Activated CD4-positive, alpha-beta T cell treated with anti-CD3 and anti-CD28 coated beads, Interleukin-2, Interleukin-4, amounts not matched to agents 100 ng/mL and 50 ng/mL, durations not matched to agents 16 hours and 8 hours (primary cell): Measurements from ENCODE around the gene FLT1.

Experiments
- DNase-seq: peaks from one replicate; pipeline ENCODE4 v3.0.0-alpha.2; 2020; ENCODE audit warnings: low spot score

Gene FLT1

GRCh38 chr13:28313579-28313978 is 181.3 kb downstream of the FLT1 start:
- DNase-seq: peak; percentile 15

DNA sequence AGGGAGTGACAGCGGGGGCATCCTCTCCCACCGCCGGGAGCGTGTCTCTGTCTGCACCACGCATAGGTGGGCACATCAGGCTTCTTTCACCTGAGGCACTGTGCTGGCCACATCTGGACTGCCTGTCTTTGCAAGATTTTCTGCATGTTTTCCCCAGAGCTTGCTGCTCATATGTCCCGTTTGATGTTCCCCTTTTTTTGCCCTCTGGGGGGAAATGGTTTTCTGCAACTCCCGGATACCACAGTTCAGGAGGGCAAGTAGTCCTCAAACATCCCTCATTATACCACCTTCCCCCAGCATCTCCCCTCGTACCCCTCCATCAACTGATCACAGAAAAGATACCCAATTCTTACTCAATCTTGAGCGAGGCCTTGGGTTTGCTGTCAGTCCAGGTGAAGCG is 188.6 kb downstream of the FLT1 start:
- DNase-seq: no peak

DNA sequence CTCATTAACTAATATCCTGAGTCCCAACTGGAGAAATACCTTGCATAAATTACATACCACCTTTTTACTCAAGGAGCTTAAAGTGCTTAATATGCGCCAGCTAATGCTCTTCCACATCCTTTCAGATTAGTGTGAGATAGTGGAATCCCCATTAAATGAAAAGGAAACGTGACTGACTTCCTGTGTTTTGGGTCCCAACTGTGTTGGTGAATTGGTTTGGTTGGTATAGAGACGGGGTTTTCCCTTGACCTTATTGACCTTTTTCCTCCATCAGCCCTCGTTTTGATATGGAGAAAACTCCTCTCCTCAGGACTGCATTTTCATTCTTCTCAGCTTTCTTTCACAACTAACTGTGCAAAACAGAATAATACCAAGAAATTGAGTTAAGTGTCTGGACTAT is 193.1 kb downstream of the FLT1 start:
- no peak for DNase-seq

DNA sequence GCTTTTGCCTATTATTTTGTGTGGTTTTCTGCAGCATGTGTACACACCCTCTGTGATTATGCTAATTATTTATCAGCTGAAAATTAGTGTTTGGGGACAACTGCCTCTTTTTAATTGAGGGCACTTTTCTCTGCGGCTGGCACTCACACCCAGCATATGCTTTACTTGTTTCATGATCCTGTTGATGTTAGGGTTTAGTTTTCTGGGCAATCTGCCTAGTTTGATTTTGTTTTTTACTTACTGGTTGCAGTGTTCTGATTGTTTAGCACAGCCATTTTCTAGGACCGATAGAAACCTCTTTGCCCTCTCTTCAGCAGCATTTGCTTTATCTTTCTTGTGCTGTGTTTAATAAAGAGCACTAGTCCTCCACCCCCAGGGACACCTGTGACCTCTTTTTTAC is 195.0 kb downstream of the FLT1 start:
- DNase-seq: no peak

- DNase-seq: no peak
Measured at GRCh38 chr13:28297341-28297740, 197.6 kb downstream of the FLT1 start.

- no peak for DNase-seq
Measured at GRCh38 chr13:28286263-28286662, 208.7 kb downstream of the FLT1 start.

DNA sequence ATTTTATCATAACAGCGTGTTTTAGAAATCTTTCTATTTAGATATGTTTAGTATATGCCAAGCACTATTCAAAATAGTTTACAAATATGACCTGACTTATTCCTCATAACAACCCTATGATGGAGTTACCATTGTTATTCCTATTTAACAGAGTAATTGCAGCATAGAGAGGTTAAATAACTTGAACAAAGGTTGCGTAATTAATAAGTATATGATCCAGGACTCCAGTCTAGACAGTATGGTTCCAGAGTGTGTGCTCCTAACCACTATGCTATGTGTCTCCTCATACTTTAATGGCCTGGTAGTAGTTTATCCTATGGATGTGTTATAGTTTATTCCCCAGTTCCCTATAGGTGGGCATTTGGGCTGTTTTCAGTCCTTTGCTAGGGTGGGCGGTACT is 211.3 kb downstream of the FLT1 start:
- DNase-seq: no peak

DNA sequence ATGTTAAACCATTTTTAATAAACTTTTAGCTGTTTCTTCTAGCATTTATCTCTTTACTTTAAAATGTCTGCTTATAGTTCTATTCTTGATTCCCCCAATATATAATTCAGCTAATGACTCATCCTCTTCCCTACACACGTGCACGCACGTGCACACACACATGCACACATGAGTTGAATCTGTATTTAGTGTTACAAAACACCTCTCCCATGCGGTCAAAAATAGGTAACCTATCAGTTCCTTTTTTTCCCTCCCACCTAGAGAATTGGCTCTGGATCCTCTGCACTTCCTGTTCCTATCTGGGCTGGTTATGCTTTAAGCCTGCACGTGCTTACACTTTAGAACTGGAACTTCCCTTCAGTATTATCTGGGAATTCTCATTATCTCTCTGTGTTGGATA is 212.5 kb downstream of the FLT1 start:
- DNase-seq: no peak

DNA sequence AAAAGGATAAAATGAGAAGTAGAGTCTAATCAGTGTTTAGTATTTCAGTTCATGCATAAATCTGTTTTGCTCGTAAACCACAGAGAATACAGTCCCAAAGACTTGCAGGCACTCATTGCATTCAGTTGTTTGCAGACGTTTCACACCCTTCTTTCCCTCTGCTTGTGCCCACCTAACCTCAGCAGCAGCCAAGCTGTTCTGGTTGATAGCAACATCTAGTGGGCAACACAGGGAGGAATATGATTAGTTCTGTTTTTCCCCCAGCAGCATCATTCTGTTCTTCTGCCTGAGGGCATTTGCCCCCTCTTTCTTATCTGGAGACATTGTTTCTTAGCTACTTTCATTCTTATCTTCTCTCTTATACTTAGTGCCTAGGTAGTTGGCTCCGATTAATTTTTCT is 221.0 kb downstream of the FLT1 start:
- DNase-seq: no peak

DNA sequence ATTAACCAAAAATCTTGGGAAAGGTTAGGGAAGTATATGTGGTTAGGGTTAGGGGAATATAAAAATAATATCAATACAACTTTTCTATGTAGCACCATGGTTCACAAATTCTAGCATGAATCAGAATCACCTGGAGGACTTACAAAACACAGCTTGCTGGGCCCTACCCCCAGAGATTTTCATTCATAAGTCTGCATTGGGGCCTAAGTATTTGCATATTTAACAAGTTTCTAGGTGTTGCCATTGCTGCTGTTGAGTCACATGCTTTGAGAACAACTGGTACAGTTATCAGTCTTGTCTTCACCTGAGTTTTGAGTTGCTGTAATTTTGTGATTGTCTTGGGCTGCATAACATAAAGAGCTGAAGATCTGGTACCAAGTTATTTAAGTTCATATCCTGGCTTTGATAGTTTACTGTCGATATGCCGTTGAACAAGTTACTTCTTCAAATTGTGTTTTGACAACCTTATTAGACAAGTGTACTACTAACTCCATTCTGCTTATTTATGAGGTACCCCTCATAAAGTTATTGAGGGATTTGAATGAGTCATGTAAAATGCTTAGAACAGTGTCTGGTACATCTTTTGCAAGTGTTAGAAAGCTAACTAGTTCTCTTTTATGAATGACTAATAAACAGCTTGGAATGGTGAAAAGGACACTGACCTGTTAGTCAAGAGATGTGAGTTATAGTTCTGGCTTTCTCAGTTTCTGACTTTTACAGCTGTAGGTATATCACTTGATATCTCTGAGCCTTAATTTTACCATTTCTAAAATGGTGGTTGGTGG is 223.7 kb downstream of the FLT1 start:
- DNase-seq: no peak

- peak; percentile 81 for DNase-seq
Measured at GRCh38 chr13:28268800-28269223, 226.1 kb downstream of the FLT1 start.

DNA sequence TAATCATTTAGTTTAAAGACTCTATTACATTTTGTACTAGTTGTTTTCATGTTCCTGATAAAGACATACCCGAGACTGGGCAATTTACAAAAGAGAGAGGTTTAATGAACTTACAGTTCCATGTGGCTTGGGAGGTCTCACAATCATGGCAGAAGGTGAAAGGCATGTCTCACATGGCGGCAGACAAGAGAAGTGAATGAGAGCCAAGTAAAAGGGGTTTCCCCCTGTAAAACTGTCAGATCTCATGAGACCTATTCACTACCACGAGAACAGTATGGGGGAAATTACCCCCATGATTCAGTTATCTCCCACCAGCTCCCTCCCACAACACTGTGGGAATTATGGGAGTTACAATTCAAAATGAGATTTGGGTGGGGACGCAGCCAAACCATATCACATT is 227.4 kb downstream of the FLT1 start:
- DNase-seq: no peak

DNA sequence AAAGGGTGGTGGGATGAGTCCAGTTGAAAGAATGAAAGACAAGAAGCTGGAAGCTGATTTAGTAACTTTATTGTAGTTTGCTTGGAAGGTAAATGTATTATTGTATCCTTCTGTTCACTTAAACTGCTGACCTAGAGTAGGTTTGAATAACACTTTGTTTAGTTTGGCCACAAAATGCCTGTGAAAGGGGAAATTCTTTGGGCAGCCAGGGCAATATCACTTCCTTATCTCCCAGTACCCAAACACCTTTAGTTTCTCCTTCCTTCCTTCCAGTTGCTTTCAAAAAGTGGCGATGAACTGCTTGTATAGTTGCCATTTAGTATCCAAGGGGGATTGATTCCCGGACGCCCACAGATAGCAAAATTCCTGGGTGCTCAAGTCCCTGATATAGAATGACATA is 236.5 kb downstream of the FLT1 start:
- no peak for DNase-seq

DNA sequence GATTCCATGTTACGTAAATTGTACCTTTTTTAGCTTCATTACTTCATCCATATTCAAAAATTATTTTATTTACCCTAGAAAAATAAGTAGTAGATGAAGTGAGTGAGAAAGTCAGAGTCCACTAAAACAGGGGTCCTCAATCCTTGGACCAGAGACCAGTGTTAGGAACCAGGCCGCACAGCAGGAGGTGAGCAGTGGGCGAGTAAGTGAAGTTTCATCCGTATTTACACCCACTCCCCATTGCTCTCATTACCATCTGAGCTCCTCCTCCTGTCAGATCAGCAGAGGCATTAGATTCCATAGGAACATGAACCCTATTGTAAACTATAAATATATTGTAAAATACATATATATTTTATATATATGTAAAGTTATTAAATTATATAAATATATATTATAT is 237.6 kb downstream of the FLT1 start:
- DNase-seq: no peak

GRCh38 chr13:28252547-28252946 is 242.4 kb downstream of the FLT1 start:
- DNase-seq: no peak

DNA sequence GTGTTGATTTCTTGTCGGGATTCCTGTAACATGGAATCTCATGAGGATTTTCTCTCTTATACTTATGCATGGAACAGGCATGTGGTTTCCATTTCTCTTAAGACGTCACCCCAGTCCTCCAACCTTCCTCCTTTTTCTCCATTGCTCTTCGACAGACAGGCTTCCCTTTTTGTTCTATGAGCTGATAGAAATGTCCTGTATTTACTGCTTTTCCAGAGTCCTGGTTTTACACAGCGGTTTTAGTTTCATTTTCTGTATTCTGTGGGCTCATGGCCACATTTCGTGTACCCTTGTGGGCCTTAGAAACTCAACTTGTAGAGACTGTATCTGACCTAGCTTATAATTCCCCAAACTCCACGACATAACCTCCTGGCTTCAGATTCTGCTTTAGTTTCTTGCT is 243.5 kb downstream of the FLT1 start:
- DNase-seq: no peak

GRCh38 chr13:28250542-28250941 is 244.4 kb downstream of the FLT1 start:
- DNase-seq: no peak
